IPS-18c (cell line): ENCODE data around the gene KRTAP3-2.

ENCODE experiments used
- H3K4me3 ChIP-seq: 2 replicates; pipeline ENCODE4 v1.7.0; 2013; ENCODE audit warnings: low read depth, mild to moderate bottlenecking, low read length, moderate library complexity; ENCODE audit not compliant: insufficient read depth
- H3K9me3 ChIP-seq: one replicate; pipeline ENCODE4 v1.6.1; 2013; ENCODE audit warnings: mild to moderate bottlenecking, low read length, moderate library complexity; ENCODE audit not compliant: control insufficient read depth, insufficient read depth

KRTAP3-2 gene

GRCh38 chr17:40984226-40984625 lies 15.5 kb downstream of the KRTAP3-2 start, which contains the start of gene KRT40:
KRT40 (minus strand) TSS chr17:40984326; CDS start chr17:40984273, 53 bp downstream.
- H3K9me3 ChIP-seq, result no peaks in the 10 kb centered on the region
- H3K4me3 ChIP-seq, result no peak within 1 kb of the TSS

- Histone ChIP-seq H3K4me3 (no peak overlapping the region), H3K9me3 (no peaks in the 10 kb centered on the region)
These were observed 18.6 kb downstream of the KRTAP3-2 start for GRCh38 chr17:40981115-40981514.

- H3K4me3 ChIP-seq, result no peak overlapping the region
- no peaks in the 10 kb centered on the region for H3K9me3 ChIP-seq
These were observed 19.1 kb downstream of the KRTAP3-2 start for GRCh38 chr17:40980596-40980995.

GRCh38 chr17:40980117-40980516 lies 19.6 kb downstream of the KRTAP3-2 start:
- H3K4me3 ChIP-seq, result no peak overlapping the region
- no peaks in the 10 kb centered on the region for H3K9me3 ChIP-seq

- H3K9me3 ChIP-seq, result no peaks in the 10 kb centered on the region
These were observed 21.0 kb downstream of the KRTAP3-2 start for GRCh38 chr17:40978575-40979151.

GRCh38 chr17:40975516-40975915 lies 24.2 kb downstream of the KRTAP3-2 start:
- Histone ChIP-seq H3K4me3 (no peak overlapping the region), H3K9me3 (no peaks in the 10 kb centered on the region)

More at GRCh38 chr17:40978575-40979151, 21.0 kb downstream of the KRTAP3-2 start:
- no peak overlapping the region for H3K4me3 ChIP-seq

GRCh38 chr17:40974366-40974765 lies 25.3 kb downstream of the KRTAP3-2 start:
- H3K9me3 ChIP-seq, result no peaks in the 10 kb centered on the region
- no peak overlapping the region for H3K4me3 ChIP-seq

GRCh38 chr17:40967582-40967981 lies 32.1 kb downstream of the KRTAP3-2 start:
- H3K4me3 ChIP-seq, result no peak overlapping the region

GRCh38 chr17:40966848-40967247 lies 32.9 kb downstream of the KRTAP3-2 start, which contains the start of gene KRT39:
KRT39 (minus strand) TSS chr17:40966948; CDS start chr17:40966856, 92 bp downstream.
- Histone ChIP-seq H3K4me3 (no peak within 1 kb of the TSS), H3K9me3 (no peaks in the 10 kb centered on the region)

More at GRCh38 chr17:40967582-40967981, 32.1 kb downstream of the KRTAP3-2 start:
- H3K9me3 ChIP-seq, result no peaks in the 10 kb centered on the region

- Histone ChIP-seq H3K4me3 (no peak overlapping the region), H3K9me3 (no peaks in the 10 kb centered on the region)
These were observed 35.9 kb downstream of the KRTAP3-2 start for GRCh38 chr17:40963838-40964237.

- Histone ChIP-seq H3K4me3 (no peak overlapping the region), H3K9me3 (no peaks in the 10 kb centered on the region)
These were observed 37.6 kb downstream of the KRTAP3-2 start for GRCh38 chr17:40962059-40962561.

GRCh38 chr17:40961591-40961990 lies 38.1 kb downstream of the KRTAP3-2 start:
- no peaks in the 10 kb centered on the region for H3K9me3 ChIP-seq

GRCh38 chr17:40960144-40960543 lies 39.6 kb downstream of the KRTAP3-2 start:
- Histone ChIP-seq H3K4me3 (no peak overlapping the region; the same call in 1 of the 2 replicates), H3K9me3 (no peaks in the 10 kb centered on the region)

More at GRCh38 chr17:40961591-40961990, 38.1 kb downstream of the KRTAP3-2 start:
- no peak overlapping the region for H3K4me3 ChIP-seq

GRCh38 chr17:40958086-40958953 lies 41.4 kb downstream of the KRTAP3-2 start:
- Histone ChIP-seq H3K4me3 (no peak overlapping the region), H3K9me3 (no peaks in the 10 kb centered on the region)

GRCh38 chr17:40956401-40957254 lies 43.1 kb downstream of the KRTAP3-2 start:
- H3K4me3 ChIP-seq, result no peak overlapping the region
- H3K9me3 ChIP-seq, result no peaks in the 10 kb centered on the region

- no peak overlapping the region for H3K4me3 ChIP-seq
These were observed 45.8 kb downstream of the KRTAP3-2 start for GRCh38 chr17:40953881-40954280.

GRCh38 chr17:40952661-40953060 lies 47.0 kb downstream of the KRTAP3-2 start:
- Histone ChIP-seq H3K9me3 (no peaks in the 10 kb centered on the region), H3K4me3 (no peak overlapping the region)

More at GRCh38 chr17:40953881-40954280, 45.8 kb downstream of the KRTAP3-2 start:
- no peaks in the 10 kb centered on the region for H3K9me3 ChIP-seq
